SKM-1 (cell line): ENCODE data around the gene FGF22.
"Not testable (repeated sequence)": the region's sequence is repeated elsewhere in the genome, so short reads cannot be mapped to it uniquely, and the experiment has no call there.

Experiments
- DNase-seq: peaks from one replicate; lab custom pipeline; 2025; ENCODE audit not compliant: unreplicated experiment; lab: John Stamatoyannopoulos, UW

Gene FGF22

GRCh38 chr19:607301-608154, 32.2 kb upstream of the FGF22 start:
- no peak for DNase-seq

DNA sequence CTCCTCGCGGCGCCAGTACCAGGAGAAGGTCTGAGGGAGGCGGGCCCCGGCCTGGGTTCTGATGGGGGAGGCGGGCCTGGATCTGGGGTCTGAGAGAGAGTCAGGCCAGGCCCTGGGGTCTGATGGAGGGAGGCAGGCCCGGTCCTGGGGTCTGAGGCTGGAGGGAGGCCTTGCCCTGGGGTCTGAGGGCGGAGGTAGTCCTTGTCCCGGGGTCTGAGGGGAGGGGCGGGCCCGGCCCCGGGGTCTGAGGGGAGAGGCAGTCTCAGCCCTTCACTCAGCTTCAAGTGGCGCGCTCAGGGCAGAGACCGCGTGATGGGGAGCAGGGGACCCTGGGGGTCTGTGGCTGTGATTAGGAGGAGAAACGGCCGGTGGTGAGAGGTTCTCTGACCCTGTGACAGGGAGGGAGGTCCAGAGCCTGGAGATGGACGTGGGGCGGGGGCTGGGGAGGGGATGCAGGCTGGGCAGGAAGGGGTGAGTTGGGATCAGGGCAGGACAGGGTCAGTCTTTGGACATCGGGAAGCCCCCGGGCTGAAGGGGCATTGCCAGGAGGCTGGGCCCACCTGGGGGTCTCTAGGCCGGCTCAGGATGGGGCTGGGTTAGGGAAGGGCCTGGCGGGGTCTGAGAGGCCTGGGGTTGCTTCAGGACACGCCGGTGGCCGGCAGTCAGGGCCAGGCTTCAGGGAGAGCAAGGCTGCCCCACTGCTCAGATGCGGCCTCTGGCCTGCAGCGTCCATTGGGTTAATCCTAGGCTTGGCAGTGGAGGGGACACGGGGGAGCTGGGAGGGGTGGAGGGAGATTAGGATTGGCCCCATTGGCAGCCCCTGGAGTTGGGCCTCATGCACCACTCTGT, 31.3 kb upstream of the FGF22 start:
- no peak for DNase-seq

DNA sequence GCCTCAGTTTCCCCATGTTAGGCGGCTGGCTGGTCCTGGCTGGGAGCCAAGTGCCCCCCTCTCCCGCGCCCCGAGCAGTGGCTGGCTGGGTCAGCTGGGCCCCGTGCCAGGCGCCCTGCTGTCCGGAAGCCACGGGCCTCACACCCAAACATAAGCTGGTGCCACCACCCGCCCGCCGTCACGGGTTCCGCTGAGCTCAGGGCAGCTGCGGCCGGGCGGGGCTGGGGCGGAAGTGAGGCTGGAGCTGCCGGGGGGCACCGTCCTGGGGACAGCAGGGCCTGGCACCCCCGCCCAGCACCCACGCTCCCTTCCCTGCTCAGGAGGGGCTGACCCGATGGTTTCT, 30.7 kb upstream of the FGF22 start:
- DNase-seq: no peak

- DNase-seq: no peak
These were observed 29.4 kb upstream of the FGF22 start for GRCh38 chr19:610071-610800.

DNA sequence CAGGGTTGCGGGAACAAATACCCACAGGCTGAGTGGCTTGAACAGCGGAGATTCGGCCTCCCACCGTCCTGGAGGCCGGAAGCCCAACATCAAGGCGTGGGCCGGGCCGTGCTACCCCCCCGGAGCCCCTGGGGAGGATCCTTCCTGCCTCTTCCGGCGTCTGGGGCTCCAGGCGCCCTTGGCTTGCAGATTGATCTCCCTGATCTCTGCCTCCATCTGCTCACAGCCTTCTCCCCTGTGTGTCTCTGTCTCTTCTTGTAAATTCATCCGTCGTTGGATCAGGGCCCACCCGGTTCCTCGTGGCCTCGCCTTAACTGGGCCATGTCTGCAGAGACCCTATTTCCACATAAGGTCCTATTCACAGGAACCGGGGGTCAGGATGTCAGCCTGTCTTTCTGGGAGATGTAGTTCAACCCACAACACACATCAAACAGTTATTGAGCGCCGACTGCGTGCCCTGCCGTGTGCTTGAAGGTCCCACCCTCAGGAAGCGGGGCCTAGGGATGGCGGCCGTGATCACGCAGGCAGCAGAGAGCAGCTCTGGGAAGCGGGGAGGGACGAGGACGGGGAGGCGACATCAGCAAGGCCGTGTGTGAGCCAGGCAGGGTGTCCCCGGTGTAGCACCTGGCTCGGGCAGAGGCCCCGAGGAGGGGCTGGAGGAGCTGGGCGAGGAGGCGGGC, 28.7 kb upstream of the FGF22 start:
- no peak for DNase-seq

GRCh38 chr19:611481-611868, 28.2 kb upstream of the FGF22 start:
- no peak for DNase-seq

DNA sequence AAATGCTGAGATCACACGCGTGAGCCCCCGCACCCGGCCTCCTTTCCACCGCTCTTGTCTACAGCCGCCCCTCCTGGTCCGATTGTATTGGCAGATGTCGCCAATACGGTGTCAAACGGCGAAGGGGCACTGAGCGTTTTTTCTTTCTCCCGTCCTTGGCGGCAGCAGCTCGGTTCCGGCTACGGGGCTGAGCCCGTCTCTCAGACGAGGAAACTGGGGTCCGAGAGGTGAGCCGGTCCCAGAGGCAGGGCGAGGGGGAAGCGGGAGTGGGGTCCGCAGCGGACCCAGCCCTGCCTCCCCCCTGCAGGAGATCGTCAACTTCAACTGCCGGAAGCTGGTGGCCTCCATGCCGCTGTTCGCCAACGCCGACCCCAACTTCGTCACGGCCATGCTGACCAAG, 26.7 kb upstream of the FGF22 start:
- no peak for DNase-seq

DNA sequence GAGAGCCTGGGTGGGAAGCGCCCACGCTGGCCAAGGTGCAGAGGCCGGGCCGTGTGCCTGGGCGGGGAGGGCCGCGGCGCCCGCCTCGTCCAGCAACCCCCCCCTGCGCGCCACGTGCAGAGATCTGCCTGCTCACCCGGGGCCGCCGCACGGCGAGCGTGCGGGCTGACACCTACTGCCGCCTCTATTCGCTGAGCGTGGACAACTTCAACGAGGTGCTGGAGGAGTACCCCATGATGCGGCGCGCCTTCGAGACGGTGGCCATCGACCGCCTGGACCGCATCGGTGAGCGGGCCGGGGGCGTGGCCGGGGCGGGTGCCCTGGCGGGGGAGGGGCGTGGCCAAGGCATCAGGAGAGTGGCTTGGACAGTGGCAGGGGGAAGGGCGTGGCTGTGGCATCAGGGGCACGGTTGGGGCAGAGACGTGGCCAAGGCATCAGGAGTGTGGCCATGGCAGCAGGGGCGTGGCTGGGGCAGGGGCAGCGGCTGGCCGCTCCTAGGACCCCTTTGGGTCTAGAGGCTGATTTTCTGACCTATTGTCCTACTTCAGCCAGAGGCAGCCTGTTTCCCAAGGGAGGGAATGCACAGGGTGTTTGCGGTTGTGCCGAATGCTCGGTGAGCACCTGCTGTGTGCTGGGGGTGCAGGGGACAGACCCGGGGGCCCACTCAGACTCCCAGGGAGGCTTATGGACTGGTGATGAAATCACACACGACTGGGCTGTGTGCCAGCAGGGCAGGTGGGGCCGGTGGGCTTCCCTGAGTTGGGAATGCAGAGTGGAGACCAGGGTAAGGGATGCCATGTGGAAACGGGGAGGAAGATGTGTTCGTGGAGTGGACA, 25.7 kb upstream of the FGF22 start:
- DNase-seq: no peak

- no peak for DNase-seq
These were observed 24.1 kb upstream of the FGF22 start for GRCh38 chr19:615619-616018.

DNA sequence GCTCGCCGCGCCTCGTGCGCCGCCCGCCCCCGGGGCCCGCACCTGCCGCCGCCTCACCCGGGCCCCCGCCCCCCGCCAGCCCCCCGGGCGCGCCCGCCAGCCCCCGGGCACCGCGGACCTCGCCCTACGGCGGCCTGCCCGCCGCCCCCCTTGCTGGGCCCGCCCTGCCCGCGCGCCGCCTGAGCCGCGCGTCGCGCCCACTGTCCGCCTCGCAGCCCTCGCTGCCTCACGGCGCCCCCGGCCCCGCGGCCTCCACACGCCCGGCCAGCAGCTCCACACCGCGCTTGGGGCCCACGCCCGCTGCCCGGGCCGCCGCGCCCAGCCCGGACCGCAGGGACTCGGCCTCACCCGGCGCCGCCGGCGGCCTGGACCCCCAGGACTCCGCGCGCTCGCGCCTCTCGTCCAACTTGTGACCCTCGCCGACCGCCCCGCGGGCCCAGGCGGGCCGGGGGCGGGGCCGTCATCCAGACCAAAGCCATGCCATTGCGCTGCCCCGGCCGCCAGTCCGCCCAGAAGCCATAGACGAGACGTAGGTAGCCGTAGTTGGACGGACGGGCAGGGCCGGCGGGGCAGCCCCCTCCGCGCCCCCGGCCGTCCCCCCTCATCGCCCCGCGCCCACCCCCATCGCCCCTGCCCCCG, 23.5 kb upstream of the FGF22 start:
- no peak for DNase-seq

DNA sequence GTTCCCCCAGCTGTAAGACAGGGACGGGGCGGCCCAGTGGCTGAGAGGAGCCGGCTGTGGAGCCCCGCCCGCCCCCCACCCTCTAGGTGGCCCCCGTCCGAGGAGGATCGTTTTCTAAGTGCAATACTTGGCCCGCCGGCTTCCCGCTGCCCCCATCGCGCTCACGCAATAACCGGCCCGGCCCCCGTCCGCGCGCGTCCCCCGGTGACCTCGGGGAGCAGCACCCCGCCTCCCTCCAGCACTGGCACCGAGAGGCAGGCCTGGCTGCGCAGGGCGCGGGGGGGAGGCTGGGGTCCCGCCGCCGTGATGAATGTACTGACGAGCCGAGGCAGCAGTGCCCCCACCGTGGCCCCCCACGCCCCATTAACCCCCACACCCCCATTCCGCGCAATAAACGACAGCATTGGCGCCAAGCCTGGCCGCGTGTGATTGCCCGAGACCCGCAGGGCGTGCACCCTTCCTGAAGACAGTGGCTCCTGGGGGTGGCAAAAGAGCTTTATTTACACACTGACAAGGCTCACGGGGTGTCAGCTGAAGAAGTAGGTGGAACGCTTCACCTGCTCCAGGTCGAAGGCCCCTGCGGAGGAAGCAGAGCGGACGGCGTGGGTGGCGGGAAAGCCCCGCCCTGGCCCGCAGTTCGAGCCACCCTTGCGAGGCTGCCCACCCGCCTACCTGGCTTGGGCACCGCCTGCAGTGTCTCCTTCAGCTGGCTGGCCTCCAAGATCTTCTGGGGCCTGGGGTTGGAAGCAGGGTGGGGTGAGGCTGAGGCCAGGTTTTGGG, 22.7 kb upstream of the FGF22 start:
- no peak for DNase-seq

- no peak for DNase-seq
These were observed 22.0 kb upstream of the FGF22 start for GRCh38 chr19:617551-618246.

DNA sequence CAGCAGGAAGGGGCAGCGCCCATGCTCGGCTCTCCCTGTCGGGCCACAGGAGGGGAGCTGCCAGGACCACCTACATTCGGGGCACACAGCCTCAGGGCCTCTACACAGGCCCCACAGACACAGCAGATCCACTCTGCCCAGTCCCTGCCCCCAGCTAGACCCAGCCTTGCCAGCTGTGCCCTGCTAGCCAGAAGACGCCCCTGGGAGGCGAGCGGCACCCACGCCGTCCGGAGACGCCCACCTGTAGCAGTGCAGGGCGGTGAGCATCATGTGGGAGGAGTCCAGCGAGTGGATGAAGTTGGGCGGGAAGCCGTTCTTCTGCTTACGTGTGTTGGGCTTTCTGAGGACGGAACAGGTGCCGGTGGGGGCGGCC, 21.4 kb upstream of the FGF22 start:
- DNase-seq: no peak

- no peak for DNase-seq
These were observed 20.9 kb upstream of the FGF22 start for GRCh38 chr19:618674-619285.

DNA sequence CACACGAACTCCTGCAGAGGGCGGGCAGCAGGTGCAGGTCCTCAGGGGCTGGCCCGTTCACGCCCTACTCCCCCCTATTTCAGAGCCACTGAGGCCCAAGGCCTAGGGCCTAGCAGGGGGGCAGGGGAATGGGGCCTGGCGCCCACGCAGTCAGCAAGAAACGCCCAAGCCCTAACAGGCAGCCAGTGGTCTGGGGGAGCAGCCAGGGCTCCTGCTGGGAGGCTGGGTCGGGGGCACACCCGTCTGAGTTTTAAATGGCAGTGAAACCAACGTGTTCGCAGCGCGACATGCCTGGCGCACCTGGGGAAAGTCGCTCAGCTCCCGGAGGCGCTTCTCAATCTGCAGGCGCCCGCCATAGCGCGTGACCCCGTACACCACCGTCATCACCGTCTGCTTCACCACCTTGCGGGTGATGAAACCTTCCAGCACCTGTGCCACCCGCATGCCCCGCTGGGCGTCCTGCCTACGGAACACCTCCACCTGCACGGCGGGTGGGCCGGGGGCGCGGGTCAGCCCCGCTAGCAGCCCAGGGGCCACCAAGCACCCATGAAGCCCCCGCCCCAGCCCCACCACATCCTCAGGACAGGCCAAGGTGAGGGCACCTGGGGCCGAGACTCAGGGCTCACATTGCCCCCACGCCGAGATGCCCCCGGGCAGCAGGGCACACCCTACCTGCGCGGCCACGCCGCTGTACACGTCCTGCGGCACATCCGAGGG, 20.2 kb upstream of the FGF22 start:
- no peak for DNase-seq

DNA sequence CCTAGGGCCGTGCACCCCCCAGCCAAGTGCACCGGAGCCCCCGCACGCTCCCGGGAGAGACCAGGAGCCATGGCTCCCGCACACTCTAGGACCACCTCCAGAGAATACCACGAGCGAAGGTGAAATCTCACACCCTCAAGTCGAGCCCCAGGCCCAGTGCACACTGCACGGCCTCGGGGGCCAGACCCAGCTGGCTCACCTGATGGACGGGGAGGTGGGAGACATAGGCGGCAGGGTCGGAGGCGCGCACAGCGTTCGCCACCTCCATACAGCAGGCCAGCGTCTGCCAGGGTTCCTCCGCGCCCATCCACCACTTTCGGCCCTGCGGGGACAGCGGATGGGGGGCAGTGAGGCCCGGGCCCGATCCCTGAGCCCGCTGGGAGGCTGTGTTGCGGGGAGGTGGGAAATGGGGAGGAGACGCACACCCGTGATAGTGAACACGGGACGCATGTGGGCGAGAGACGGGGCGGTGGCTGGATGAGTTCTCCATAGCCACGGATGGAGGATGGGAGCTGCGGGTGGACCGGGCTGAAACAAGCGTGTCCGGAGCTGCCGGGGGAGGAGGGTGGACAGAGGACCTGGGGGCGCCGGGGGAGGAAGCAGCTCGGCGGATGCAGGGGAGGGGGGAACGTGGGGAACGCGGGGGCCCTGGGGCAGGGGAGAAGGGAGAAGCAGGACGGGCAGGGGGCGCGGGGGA, 19.4 kb upstream of the FGF22 start:
- DNase-seq: no peak

DNA sequence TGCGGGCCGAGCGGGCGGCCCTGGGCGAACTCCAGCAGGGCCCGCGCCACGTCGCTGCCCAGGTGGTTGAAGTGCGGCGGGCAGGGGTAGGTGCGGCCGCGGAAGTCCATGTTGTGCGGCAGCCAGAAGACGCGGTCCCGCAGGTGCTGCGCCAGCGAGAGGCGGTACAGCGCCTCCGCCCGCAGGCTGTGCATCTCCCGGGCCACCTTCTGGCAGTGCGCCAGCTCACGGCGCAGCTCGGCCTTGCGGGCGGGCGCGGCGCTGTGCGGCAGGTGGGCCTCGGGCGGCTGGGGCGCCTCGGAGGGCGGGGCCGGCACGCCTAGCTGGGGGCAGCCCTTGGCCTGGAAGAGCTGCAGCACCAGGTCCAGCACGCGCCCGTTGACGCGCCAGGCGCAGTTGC, 18.5 kb upstream of the FGF22 start:
- DNase-seq: not testable (repeated sequence)
